Measurements from ENCODE around the gene KPNA6. TPM values are rescaled to one million over a fixed set of nuclear protein-coding genes. Genes with fewer than 3 reads are reported as not detected.

Gene KPNA6
- total RNA-seq, 1 experiment from 2014 or later = 114 TPM

- Mint-ChIP-seq H3K4me3 (peak overlapping the region; percentile 92 to 96), H3K9me3 (no peaks in the 10 kb centered on the region), H3K27me3 (ENCODE audit: low read depth) (peaks cover 14% of the 10 kb centered on the region), H3K27ac (no peak overlapping the region; a peak in 1 of 7 replicates), H3K36me3 (ENCODE audit: insufficient read depth in 1 of 3, low read depth in 3 of 3) (peaks cover 0 to 14% (median 11%) of the 10 kb centered on the region in 3 experiments; a peak in 5 of 7 replicates), H3K4me1 (peaks cover 22 to 28% of the 10 kb centered on the region in 2 experiments)
- Histone ChIP-seq H4K91ac (ENCODE audit: insufficient read length, low read depth, low read length) (no peak overlapping the region), H2BK20ac (ENCODE audit: low read depth, low read length, poor library complexity, severe bottlenecking) (no peak overlapping the region), H2AFZ (ENCODE audit: low read length) (no peak overlapping the region), H2BK15ac (ENCODE audit: low read depth, low read length) (no peak overlapping the region), H3K4ac (ENCODE audit: low read depth, low read length) (no peak overlapping the region), H2BK5ac (ENCODE audit: insufficient read length, low read length) (no peak overlapping the region), H3K9me3 (ENCODE audit: control insufficient read depth, low read depth, low read length) (no peaks in the 10 kb centered on the region), H3K27me3 (ENCODE audit: insufficient read depth, low read length) (no peaks in the 10 kb centered on the region; the same call in 1 of the 2 replicates), H3K79me1 (ENCODE audit: insufficient read depth, low read depth, low read length, poor library complexity, severe bottlenecking) (no peaks in the 10 kb centered on the region), H3K79me2 (ENCODE audit: insufficient read depth, low read length) (no peaks in the 10 kb centered on the region), H3T11ph (ENCODE audit: low read length) (no peak overlapping the region), H3K56ac (ENCODE audit: insufficient read length, low read depth, low read length) (no peak overlapping the region), H3K9ac (ENCODE audit: extremely low read depth, insufficient read length, low read length) (no peak overlapping the region), H3K27ac (ENCODE audit: insufficient read length, low read depth, low read length) (no peak overlapping the region), H3K14ac (ENCODE audit: insufficient read depth, low read length) (no peak overlapping the region), H3K4me2 (ENCODE audit: insufficient read depth, insufficient read length, low read length) (peak overlapping the region; percentile 58), H2AK5ac (ENCODE audit: insufficient read length, low read length) (no peak overlapping the region), H4K20me1 (ENCODE audit: control insufficient read depth, insufficient read depth, insufficient read length) (no peaks in the 10 kb centered on the region), H3K23ac (ENCODE audit: insufficient read length, low read depth, low read length) (no peak overlapping the region), H3K23me2 (ENCODE audit: insufficient read length, low read depth, low read length, poor library complexity, severe bottlenecking) (peaks cover 13% of the 10 kb centered on the region), H4K8ac (replicated peaks; ENCODE audit: insufficient read length, low read depth, low read length) (no peak overlapping the region), H2BK120ac (ENCODE audit: low read depth, low read length, poor library complexity, severe bottlenecking) (no peak overlapping the region), H3K18ac (ENCODE audit: insufficient read length, low read depth, low read length) (peak overlapping the region; percentile 9), H2BK12ac (ENCODE audit: insufficient read length, low read depth, low read length) (no peak overlapping the region), H4K5ac (ENCODE audit: insufficient read length, low read depth, low read length) (no peak overlapping the region), H3K4me1 (ENCODE audit: insufficient read depth, low read length) (peaks cover 4% of the 10 kb centered on the region; the same call in 1 of the 2 replicates)
- TF ChIP-seq CTCF (conservative IDR thresholded peaks at IDR 0.05) = no peak
- WGBS (ENCODE audit: extremely low coverage, insufficient read length, low lambda C conversion rate) = no CpG with 5 or more reads among the region's 26 CpGs
- no peak for DNase-seq
These were observed 97.1 kb downstream of the KPNA6 start for GRCh38 chr1:32204943-32205361.

Measured in H9 (cell line).